HEK293 (cell line): ENCODE measurements around the gene MARCKSL1.
A peak's percentile ranks its signal among the peaks of the same experiment; 100 is the strongest.

ENCODE experiments used
- EGR2 ChIP-seq: fragments of 450-650 bp; formaldehyde crosslinking; IDR thresholded peaks from 2 replicates; pipeline ENCODE4 v1.5.1; 2016; ENCODE audit warnings: low read depth, missing biosample characterization, missing genetic modification characterization
- KLF10 ChIP-seq: fragments of 450-650 bp; IDR thresholded peaks from 2 replicates; pipeline ENCODE4 v1.5.1; 2018; ENCODE audit warnings: missing biosample characterization, mild to moderate bottlenecking, missing genetic modification characterization
- KLF8 ChIP-seq: fragments of 450-650 bp; formaldehyde crosslinking; IDR thresholded peaks from 2 replicates; pipeline ENCODE4 v1.5.1; 2016; ENCODE audit warnings: missing biosample characterization, missing genetic modification characterization
- MEIS1 ChIP-seq: sonication (generic); formaldehyde crosslinking; IDR thresholded peaks from 2 replicates; pipeline ENCODE4 v1.8.1; 2022; ENCODE audit warnings: missing genetic modification reagents, mild to moderate bottlenecking, borderline replicate concordance
- PRDM2 ChIP-seq: fragments of 450-650 bp; formaldehyde crosslinking; IDR thresholded peaks from 2 replicates; pipeline ENCODE4 v1.5.1; 2016; ENCODE audit warnings: missing biosample characterization, missing genetic modification characterization, borderline replicate concordance
- SETDB1 ChIP-seq: IDR thresholded peaks from one replicate; pipeline ENCODE4 v1.6.1; 2017; ENCODE audit warnings: mild to moderate bottlenecking, low read length, moderate library complexity, mixed read lengths; ENCODE audit not compliant: insufficient read length
- ZBTB17 ChIP-seq: fragments of 450-650 bp; formaldehyde crosslinking; IDR thresholded peaks from 2 replicates; pipeline ENCODE4 v1.5.1; 2016; ENCODE audit warnings: missing biosample characterization, missing genetic modification characterization
- ZBTB44 ChIP-seq: fragments of 450-650 bp; IDR thresholded peaks from 2 replicates; pipeline ENCODE4 v1.5.1; 2018; ENCODE audit warnings: missing biosample characterization, mild to moderate bottlenecking, missing genetic modification characterization
- ZBTB48 ChIP-seq: fragments of 450-650 bp; formaldehyde crosslinking; IDR thresholded peaks from 2 replicates; pipeline ENCODE4 v1.5.1; 2016; ENCODE audit warnings: missing biosample characterization, missing genetic modification characterization
- ZBTB8A ChIP-seq: fragments of 450-650 bp; formaldehyde crosslinking; IDR thresholded peaks from 2 replicates; pipeline ENCODE4 v1.5.1; 2016; ENCODE audit warnings: missing biosample characterization, missing genetic modification characterization
- ZFP41 ChIP-seq: fragments of 450-650 bp; formaldehyde crosslinking; IDR thresholded peaks from 2 replicates; pipeline ENCODE4 v1.5.1; 2016; ENCODE audit warnings: missing biosample characterization, missing genetic modification characterization, borderline replicate concordance
- ZFP69B ChIP-seq: fragments of 450-650 bp; formaldehyde crosslinking; IDR thresholded peaks from 2 replicates; pipeline ENCODE4 v1.5.1; 2016; ENCODE audit warnings: missing biosample characterization, missing genetic modification characterization
- ZNF133 ChIP-seq: fragments of 450-650 bp; formaldehyde crosslinking; IDR thresholded peaks from 2 replicates; pipeline ENCODE4 v1.5.1; 2016; ENCODE audit warnings: missing biosample characterization, missing genetic modification characterization
- ZNF221 ChIP-seq: fragments of 450-650 bp; formaldehyde crosslinking; IDR thresholded peaks from 2 replicates; pipeline ENCODE4 v1.5.1; 2017; ENCODE audit warnings: missing biosample characterization, missing genetic modification characterization, borderline replicate concordance
- ZNF280D ChIP-seq: fragments of 450-650 bp; formaldehyde crosslinking; IDR thresholded peaks from 2 replicates; pipeline ENCODE4 v1.5.1; 2016; ENCODE audit warnings: missing biosample characterization, missing genetic modification characterization
- ZNF292 ChIP-seq: fragments of 450-650 bp; formaldehyde crosslinking; IDR thresholded peaks from 2 replicates; pipeline ENCODE4 v1.5.1; 2016; ENCODE audit warnings: low read depth, missing biosample characterization, missing genetic modification characterization, borderline replicate concordance
- ZNF391 ChIP-seq: fragments of 450-650 bp; formaldehyde crosslinking; IDR thresholded peaks from 2 replicates; pipeline ENCODE4 v1.5.1; 2016; ENCODE audit warnings: low read depth, missing biosample characterization, missing genetic modification characterization, borderline replicate concordance
- ZNF394 ChIP-seq: fragments of 450-650 bp; formaldehyde crosslinking; IDR thresholded peaks from 2 replicates; pipeline ENCODE4 v1.5.1; 2016; ENCODE audit warnings: missing biosample characterization, missing genetic modification characterization, mild to moderate bottlenecking, moderate library complexity, borderline replicate concordance
- ZNF433 ChIP-seq: fragments of 450-650 bp; formaldehyde crosslinking; IDR thresholded peaks from 2 replicates; pipeline ENCODE4 v1.5.1; 2016; ENCODE audit warnings: missing biosample characterization, missing genetic modification characterization, low read depth
- ZNF510 ChIP-seq: fragments of 450-650 bp; formaldehyde crosslinking; IDR thresholded peaks from 2 replicates; pipeline ENCODE4 v1.5.1; 2018; ENCODE audit warnings: mild to moderate bottlenecking, missing genetic modification characterization, missing biosample characterization; ENCODE audit not compliant: insufficient replicate concordance
- ZNF677 ChIP-seq: fragments of 450-650 bp; IDR thresholded peaks from 2 replicates; pipeline ENCODE4 v1.5.0; 2018; ENCODE audit warnings: missing biosample characterization, mild to moderate bottlenecking, missing genetic modification characterization, moderate library complexity
- ZNF704 ChIP-seq: fragments of 450-650 bp; formaldehyde crosslinking; IDR thresholded peaks from 2 replicates; pipeline ENCODE4 v1.5.1; 2016; ENCODE audit warnings: missing biosample characterization, missing genetic modification characterization
- ZNF785 ChIP-seq: fragments of 450-650 bp; formaldehyde crosslinking; IDR thresholded peaks from 2 replicates; pipeline ENCODE4 v1.5.1; 2016; ENCODE audit warnings: missing biosample characterization, missing genetic modification characterization
- ZNF792 ChIP-seq: fragments of 450-650 bp; formaldehyde crosslinking; IDR thresholded peaks from 2 replicates; pipeline ENCODE4 v1.5.1; 2016; ENCODE audit warnings: missing biosample characterization, missing genetic modification characterization
- ZSCAN5A ChIP-seq: fragments of 450-650 bp; formaldehyde crosslinking; IDR thresholded peaks from 2 replicates; pipeline ENCODE4 v1.5.1; 2016; ENCODE audit warnings: missing biosample characterization, missing genetic modification characterization
- ZXDB ChIP-seq: fragments of 450-650 bp; formaldehyde crosslinking; IDR thresholded peaks from 2 replicates; pipeline ENCODE4 v1.5.1; 2016; ENCODE audit warnings: missing biosample characterization, missing genetic modification characterization

The MARCKSL1 gene

GRCh38 chr1:32291708-32292538 lies 44.1 kb downstream of the MARCKSL1 start, which contains the start of gene HDAC1 (continued):
- TF ChIP-seq ZSCAN5A (tag by site-specific recombination) = peak; percentile 99
- peak; percentile 76 for TF ChIP-seq KLF8 (tag by site-specific recombination)
- no peak for TF ChIP-seq ZNF292 (tag by site-specific recombination)
- TF ChIP-seq ZBTB48 = peak; percentile 84
- TF ChIP-seq ZNF221 (tag by site-specific recombination) = no peak; the same call in 1 of the 2 replicates
- TF ChIP-seq ZNF433 = no peak
- peak; percentile 58; the same call in 1 of the 2 replicates for TF ChIP-seq ZNF394 (tag by site-specific recombination)
- TF ChIP-seq ZNF792 (tag by site-specific recombination) = peak; percentile 95
- peak; percentile 68; the same call in 1 of the 2 replicates for TF ChIP-seq KLF10 (tag by site-specific recombination)
- TF ChIP-seq ZFP69B (tag by site-specific recombination) = peak; percentile 62; the same call in 1 of the 2 replicates
- peak; percentile 92 for TF ChIP-seq ZNF785 (tag by site-specific recombination)
- TF ChIP-seq ZNF704 (tag by site-specific recombination) = no peak
- peak; percentile 67 for TF ChIP-seq EGR2
- TF ChIP-seq ZBTB17 = peak; percentile 98
- TF ChIP-seq ZNF510 (tag by site-specific recombination) = no peak
- TF ChIP-seq ZNF133 (tag by site-specific recombination) = peak; percentile 70
- peak; percentile 89; the same call in 1 of the 2 replicates for TF ChIP-seq ZFP41 (tag by site-specific recombination)
- peak; percentile 52 for TF ChIP-seq ZNF391 (tag by site-specific recombination)
- peak; percentile 71 for TF ChIP-seq ZBTB8A
- TF ChIP-seq ZXDB (tag by site-specific recombination) = no peak; the same call in none of the 2 replicates
- no peak for TF ChIP-seq SETDB1
- TF ChIP-seq PRDM2 = no peak
- TF ChIP-seq MEIS1 (CRISPR knock-in tag) = no peak
- TF ChIP-seq ZNF280D (tag by site-specific recombination) = peak; percentile 99
- no peak for TF ChIP-seq ZNF677
- no peak for TF ChIP-seq ZBTB44
